GM19324 (cell line): Measurements from ENCODE around the gene RPL36.

Source experiments
- ATAC-seq: cut with Tn5 transposase; IDR thresholded peaks from one replicate; pipeline ENCODE4 v1.9.1; 2021; ENCODE audit warnings: mild to moderate bottlenecking, moderate library complexity; ENCODE audit not compliant: unreplicated experiment, low FRiP score

RPL36 gene

DNA sequence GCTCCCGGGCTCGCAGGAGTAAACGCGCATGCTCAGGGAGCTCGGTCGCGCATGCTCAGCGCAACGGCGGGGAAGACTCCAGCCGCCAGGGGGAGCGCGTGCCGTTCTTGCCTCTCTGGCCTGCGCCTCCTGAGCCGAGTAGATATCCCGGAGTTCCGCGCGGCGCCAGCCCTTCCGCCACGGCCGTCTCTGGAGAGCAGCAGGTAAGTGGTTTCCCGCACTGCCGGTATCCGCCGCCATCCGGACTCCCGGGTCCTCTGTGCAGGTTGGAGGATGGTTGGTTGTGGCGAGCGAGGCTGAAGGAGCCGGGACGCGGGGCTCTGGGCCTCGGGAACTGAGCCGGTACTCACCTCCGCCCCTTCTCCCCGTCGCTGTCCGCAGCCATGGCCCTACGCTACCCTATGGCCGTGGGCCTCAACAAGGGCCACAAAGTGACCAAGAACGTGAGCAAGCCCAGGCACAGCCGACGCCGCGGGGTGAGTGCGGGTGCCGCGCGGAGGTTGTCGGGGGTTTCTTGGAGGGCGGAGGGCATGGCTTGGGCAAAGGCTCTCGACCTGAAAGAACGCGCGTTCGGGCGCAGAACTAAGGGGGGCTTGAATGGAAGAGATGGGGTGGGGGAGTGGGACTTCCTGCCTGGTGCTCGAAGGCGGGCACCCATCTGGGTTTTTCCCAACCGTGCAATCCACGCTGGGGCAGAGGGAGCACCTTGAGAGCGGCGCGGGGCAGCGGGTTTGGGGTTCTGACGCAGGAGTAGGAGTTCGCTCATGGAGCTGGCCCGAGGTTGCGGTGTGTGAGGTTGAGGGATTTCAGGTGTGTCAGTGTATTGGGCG is at the start of gene RPL36:
TSS of gene RPL36 (plus strand) at position 171 of the 830 bp plus-strand sequence. CDS start at position 384, 213 bp downstream.
- peak; percentile 44 for ATAC-seq

DNA sequence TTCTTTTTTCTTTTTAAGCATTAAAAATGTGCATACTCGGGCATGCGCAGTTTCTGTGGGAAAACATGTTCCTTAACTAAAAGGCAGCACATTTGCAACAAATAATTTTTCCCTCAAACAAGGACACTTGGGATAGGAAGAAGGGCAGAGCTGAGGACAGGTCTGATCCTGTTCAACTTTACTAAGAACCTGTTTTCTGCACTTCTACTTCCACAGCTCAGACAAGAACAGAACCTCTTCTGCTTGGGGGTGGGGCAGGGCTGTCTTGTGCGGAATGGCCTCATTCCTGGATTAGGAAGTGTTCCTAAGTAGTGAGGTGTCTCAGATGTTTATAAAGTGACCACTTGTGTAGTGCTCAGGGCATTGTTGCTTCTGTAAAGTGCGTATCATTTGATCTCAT is 48.9 kb upstream of the RPL36 start:
- ATAC-seq = no peak

DNA sequence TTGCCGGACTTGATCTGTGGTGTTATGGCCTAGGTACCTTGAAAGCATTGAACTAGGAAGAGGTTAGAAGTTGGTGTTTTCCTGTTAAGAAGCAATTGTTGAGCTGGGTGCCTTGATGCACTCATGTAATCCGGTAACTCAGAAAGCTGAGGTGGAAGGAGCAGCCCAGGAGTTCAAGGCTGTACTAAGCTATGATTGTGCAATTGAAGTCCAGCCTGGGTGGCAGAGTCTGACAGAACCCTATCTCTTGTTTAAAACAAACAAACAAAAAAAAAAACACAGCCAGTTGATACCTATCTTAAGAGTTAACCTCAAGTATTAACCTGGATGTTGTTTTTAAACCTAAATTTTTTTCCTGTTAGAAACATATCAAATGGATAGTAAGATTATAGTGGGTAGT is 47.9 kb upstream of the RPL36 start:
- no peak for ATAC-seq

DNA sequence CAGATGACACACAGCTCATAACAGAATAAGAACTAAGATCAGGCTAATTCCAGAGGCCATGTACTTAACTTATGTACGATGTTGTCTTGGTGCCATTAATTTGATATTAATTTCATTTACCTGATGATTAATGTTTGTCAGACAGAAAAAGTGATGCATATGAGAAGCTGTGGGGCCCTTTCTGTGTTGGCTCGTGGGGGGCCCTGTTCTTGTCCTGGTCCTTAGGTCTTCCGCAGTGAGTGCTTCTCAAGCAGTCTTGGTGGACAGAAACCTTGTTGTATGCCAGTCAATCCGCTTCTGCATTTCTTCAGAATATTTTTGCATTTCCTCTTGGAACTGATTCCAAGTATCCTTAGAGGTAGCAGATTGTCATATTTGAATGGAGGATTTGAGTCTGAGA is 47.0 kb upstream of the RPL36 start:
- no peak for ATAC-seq

DNA sequence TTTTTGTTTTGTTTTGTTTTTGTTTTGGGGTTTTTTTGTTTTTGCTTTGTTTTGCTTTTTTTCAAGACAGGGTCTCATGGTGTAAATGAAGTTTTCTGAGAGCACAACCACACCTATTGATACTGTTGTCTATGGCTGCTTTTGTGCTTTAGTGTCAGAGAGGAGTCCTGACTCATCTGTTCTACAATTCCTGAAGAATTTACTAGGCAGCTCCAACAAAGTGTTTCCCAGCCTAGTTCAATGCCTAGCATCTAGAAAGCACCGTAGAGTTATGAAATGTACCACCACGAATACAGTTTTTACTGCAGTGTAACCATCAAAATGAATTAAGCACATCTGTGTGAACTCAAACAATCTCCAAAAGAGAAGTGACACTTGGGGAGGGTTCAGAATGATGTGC is 46.1 kb upstream of the RPL36 start:
- ATAC-seq = no peak

DNA sequence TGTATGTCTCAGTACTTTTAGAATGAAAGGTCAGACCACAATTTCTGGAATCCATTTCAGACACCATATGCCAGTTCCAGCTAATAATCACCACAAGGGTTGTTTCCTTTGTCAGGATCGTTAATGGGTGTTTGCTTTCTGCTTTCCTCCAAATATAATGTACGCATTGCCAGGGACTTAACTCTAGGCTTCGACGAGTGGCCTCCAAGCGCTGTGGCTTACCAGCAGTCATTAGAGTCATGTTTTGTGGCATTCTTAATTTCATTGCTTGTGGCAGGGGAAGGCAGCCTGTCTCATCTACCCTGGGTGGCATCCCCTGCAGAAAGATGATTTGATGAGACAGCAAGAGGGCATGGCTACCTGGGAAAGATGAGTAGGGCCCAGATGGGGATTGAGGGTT is 44.7 kb upstream of the RPL36 start:
- ATAC-seq = no peak

DNA sequence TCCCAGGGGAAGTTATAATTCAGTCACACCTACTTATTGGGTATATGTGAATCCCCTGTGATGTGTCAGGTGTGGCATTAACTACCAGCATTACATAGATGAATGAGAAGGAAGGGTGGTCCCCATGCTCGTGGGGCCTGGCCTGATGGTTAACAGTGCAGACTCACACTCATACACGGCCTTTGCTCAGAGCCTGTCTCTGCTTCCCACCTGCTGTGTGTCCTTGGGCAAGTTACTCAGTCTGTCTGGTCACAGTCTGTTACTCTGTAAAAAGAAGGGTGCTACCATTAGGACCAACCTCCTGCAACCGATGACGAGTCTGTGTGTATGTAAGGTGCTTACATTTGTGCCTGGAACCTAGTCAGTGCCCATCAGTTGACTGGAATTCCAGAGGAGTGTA is 43.4 kb upstream of the RPL36 start:
- ATAC-seq = no peak

DNA sequence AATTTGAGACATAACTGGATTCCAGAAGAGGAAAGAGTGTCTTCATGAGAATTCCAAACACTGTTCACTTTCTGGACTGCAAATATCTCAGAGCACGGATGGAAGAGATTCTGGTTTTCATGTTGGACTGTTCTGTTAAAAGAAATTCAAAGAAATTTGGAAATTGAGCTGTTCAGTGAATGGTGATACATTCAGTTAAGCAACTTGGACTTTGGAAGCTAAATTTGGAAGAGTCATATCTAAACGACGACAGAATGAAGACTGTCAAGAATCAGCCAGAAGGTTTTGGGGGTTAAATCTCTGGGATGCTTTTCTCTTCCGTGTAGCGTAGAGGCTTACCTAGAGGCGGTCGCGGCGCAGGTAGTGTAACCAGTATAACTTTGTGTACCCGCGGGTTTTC is 41.6 kb upstream of the RPL36 start:
- no peak for ATAC-seq

DNA sequence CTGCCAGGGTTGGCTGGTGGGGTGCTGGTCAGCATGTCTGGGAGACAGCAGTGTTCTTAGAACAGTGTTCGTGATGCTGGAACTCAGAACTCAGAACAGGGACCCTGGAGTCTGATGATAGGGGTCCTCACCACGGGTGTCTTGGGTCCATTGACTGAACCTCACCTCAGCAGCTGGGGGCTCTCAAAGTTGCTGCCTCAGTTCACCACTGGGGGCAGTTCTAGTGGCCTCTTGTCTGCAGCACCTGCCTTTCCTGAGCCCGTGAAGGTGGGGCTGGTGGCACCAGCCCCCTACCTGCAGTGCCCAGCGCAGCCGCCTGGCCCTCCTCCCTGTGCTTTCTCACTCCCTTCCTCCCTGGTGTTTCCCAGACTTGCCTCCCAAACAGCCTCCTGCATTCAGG is 38.7 kb upstream of the RPL36 start:
- no peak for ATAC-seq

DNA sequence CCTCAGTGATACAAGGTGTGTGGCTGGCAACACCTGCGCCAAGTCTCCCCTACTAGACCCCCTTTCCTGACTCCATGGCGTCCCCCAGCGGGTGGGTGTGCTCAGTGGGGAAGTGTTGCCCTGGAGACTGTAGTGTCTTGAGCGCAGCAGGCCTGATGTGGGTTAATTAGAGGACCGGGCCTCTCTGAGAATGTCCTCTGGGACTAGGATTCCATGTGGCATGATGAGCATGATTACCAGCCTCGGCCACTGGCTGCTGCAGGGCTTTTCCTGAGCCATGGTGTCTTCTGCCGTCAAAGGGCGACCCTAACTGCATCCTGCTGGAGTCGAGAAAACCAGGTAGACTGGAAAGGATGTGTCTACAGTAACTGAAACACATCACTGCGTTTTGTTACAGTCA is 37.8 kb upstream of the RPL36 start:
- no peak for ATAC-seq

DNA sequence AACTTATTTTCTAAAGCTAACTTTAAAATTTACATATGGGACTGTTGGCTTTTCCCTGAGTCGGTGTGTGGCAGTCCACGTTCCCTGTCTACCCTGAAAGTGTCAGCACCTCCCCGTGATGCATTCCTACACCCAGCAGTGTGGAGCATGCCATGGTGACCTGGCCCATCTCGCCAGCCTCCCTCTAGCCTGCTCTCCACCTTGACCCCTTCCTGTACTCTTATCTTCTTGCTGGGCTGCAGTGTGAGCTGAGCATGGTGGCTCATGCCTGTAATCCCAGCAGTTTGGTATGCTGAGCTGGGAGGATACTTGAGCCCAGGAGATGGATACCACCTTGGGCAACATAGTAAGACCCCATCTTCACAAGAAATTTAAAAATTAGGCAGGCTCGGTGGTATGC is 35.2 kb upstream of the RPL36 start:
- no peak for ATAC-seq

DNA sequence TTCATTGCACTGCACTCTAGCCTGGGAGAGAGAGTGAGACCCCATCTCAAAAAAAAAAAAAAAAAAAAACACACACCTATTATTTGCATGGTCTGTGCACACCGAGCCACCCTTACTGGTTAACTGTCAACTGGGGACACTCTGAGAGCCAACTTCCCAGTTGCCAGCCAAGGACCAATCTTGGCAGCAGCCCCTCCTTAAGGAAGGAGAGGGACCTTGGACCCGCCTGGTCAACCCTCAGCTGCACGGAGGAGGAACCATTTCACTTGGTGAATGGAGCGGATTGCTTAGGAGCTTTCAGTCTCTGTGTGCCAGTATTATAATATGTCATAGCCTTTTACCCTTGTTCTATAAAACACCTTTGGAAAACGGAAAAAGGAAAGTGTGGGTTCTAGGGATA is 34.7 kb upstream of the RPL36 start:
- no peak for ATAC-seq

DNA sequence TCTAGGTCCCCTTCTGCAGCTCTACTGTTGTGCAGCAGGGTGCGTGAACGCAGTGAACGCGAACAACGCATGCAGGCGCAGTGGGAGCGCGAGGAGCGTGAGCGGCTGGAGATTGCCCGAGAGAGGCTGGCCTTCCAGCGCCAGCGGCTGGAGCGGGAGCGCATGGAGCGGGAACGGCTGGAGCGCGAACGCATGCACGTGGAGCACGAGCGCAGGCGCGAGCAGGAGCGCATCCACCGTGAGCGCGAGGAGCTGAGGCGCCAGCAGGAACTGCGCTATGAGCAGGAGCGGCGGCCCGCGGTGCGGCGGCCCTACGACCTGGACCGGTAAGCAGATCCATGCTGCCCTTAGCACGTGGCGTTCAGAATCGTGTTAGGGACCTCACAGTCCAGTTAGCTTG is 28.6 kb upstream of the RPL36 start:
- no peak for ATAC-seq

DNA sequence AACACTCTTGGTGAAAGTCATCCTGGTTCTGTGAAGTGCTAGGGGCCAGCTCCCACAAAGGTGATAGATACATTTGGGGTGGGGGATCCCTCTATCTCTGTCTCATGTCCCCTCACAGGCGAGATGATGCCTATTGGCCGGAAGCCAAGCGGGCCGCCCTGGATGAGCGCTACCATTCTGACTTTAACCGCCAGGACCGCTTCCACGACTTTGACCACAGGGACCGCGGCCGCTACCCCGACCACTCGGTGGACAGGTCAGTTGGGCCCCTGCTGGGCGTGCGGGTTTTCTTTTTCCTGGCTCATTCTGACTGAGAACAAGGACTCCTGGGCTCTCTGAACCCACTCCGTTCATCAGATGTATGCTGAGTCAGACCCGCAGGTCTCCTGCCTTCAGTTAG is 26.2 kb upstream of the RPL36 start:
- no peak for ATAC-seq

DNA sequence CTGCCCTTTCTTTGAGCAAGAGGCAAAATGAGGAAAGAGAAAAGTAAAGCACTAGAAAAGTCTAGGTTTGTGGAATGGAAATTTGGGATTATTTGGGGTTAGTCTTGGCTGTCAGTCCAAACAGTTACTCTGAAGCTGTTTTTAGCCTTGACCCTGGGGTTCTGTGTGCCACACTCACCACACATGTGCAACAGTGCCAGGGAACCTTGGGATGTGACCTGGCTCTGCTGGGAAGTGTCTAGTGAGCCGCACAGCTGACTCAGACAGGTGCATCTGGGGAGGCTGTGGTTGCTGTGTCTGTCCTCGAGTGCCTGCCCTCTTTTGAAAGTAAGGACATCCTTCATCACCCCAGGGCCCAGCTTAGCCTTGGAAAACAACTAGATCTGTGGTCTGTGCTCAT is 25.6 kb upstream of the RPL36 start:
- ATAC-seq = no peak

DNA sequence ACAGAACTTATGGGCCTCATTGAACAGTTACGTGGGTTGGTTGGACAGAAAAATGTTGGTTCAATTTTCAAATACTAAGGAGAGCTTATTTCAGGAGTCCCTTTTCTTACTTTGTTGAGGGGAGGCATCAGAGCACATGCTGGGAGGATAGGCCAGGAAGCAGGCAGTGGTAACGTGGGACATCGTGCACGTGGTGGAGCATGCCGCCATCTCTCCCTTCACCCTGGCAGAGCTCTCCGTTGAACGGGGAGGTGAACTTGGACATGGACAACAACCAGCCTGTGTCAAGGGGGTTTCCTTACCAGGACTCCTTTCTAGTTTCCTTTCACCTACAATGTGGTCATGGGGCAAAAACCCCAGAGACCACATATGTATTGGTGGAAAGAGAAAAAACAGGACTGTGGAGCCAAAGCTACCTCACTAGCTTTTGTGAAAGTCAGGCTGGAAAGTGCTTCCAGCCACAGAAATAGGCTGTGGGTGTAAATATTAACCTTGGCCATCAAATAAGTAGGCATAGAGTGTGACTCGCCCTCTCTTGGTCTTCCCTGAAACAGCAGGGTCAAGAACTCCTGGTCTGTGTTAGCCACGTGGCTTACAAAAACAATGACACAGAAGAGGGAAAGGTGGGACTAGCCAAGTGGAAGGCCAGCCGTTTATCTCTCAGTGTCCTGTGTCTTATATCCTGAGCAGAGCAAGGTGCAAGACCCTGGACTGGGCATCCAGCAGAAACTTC is 24.1 kb upstream of the RPL36 start:
- no peak for ATAC-seq

DNA sequence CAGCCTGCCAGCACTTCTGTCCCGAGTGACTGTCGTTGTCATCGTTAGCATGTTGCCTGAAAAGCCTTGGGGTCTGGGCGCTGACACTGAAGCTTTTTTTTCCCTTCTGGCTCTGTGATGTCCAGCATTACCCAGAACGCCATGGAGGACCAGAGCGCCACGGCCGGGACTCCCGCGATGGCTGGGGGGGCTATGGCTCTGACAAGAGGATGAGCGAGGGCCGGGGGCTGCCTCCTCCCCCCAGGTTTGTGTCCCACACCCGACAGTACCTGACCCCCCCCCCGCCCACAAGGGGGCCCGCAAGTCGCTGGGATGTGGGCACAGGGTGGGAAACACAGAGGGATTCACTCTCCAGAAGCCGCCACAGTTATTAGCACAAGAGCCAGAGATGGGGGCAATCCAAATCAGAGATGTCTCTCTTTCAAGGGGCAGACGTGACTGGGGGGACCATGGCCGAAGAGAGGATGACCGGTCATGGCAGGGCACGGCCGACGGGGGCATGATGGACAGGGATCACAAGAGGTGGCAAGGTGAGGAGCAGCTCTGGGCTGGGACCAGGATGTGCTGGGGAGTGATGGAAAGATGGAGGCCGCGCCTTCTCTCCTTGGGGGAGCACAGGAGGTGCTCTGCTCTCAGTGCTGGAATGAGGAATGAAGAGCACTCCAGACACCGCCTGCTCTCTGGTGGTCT is 23.0 kb upstream of the RPL36 start:
- ATAC-seq = no peak

DNA sequence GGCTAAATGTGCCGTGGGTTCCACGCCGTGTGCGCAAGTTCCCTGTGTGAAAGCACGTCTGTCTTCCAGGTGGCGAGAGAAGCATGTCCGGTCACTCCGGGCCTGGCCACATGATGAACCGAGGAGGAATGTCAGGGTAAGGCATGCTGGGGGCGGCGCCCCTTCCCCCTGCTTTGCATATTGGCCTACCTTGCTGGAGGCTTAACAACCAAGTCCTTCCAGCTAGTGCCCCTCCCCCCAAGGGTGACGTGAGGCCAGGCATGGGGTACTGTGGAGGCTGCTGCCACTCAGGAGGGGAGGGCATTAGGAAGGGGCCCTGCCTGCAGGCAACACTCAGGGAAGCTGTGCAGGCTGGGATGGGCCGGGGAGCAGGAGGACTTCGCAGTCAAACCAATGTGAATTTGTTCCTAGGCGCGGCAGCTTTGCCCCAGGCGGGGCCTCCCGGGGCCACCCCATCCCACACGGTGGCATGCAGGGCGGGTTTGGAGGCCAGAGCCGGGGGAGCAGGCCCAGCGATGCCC is 22.3 kb upstream of the RPL36 start:
- ATAC-seq = no peak

DNA sequence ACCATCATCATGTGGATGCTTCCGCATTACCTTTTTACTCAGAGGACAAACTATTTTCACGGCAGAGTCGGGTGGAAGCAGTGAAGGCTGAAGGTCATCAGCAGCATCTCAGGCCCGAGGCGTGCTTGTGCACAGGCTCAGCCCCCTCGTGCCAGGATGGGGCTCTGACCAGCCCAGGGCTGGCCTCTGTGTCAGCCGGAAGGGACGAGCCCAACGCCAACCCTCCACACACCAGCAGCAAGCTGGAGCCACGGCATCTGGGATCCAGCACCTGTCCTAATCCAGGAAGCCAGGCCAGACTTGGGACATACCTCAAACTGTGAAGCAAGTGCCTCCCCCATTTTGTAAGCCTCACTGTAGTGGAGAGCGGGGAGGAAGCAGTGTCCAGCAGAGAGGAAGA is 20.9 kb upstream of the RPL36 start:
- no peak for ATAC-seq

DNA sequence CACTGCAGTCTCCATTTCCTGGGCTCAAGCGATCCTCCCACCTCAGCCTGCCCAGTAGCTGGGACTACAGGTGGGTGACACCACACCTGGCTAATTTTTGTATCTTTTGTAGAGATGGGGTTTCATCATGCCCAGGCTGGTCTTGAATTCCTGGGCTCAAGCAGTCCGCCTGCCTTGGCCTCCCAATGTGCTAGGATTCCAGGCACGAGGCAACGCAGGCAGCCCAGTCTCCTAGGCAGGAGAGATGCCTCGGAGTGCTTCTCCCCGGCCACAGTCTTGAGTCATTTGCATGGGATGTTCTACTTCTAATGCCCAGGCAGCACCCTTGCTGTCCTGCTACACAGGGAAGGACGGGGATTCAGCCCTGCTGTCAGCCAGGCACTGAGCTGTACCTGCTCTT is 18.5 kb upstream of the RPL36 start:
- no peak for ATAC-seq

DNA sequence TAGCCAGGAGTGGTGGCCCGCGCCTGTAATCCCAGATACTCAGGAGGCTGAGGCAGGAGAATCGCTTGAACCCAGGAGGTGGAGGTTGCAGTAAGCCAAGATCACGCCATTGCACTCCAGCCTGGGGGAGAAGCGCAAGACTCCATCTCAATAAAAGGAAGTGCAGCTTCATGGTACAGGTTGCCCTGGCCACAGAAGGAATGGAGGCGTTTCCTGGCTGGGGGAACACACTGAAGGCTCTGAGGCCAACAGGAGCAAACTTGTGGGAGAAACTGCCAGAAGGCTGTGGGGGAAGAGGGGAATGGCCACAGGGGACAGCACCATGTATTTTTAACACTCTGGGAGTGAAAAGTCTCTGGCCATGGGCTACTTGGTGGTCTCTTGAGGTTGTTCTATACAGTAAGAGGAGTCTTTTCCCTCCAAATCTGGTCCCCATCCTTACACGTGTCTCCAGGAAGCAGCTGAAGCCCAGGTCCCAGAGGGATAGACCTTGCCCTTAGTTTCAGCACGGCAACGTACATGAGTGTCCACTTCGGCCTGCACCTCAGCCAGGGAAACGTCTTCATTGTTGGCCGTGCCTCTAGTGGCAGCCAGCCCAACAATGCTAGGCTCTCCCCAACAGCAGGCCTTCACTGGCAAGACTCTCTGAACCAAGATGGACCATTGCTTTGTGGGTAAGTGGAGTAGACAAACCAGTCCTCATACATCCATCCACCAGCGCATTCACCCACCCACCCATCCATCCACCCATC is 17.2 kb upstream of the RPL36 start:
- ATAC-seq = no peak
